IMR-90 (cell line): Measurements from ENCODE around the gene WDCP. TPM values are rescaled to one million over a fixed set of nuclear protein-coding genes. Genes with fewer than 3 reads are reported as not detected.

Experiments
- ATAC-seq: fragments of 200-7000 bp; cut with Tn5 transposase; 2 replicates; pipeline ENCODE4 v1.9.1; 2020; ENCODE audit warnings: low read depth, mild to moderate bottlenecking, moderate library complexity
- BruUV-seq: library from RNA; stranded (reverse); fragments of 400-500 nt; replicated peaks from 2 replicates; lab custom pipeline; 2021; lab: Mats Ljungman, UMichigan
- CTCF ChIA-PET: fragments of 300-600 bp; formaldehyde crosslinking; extraction: SDS; loops from one replicate; lab custom pipeline; 2021; ENCODE audit warnings: antibody characterized with exemption; lab: Yijun Ruan, JAX
- POLR2A ChIA-PET: fragments of 300-600 bp; sonication (Branson Sonifier 250); formaldehyde crosslinking; loops from one replicate; lab custom pipeline; 2022; ENCODE audit warnings: antibody characterized with exemption; ENCODE audit not compliant: unreplicated experiment; lab: Charles Lee
- DNase-seq: peaks from one replicate; pipeline ENCODE4 v3.0.0; 2013
- H2AFZ ChIP-seq: replicated peaks from 2 replicates; pipeline ENCODE3; 2013; ENCODE audit warnings: low read length, mild to moderate bottlenecking; ENCODE audit not compliant: poor library complexity
- H2AK5ac ChIP-seq: 2 replicates; pipeline ENCODE4 v1.6.1; 2013; ENCODE audit warnings: low read depth, low read length, inconsistent platforms
- H2AK9ac ChIP-seq: replicated peaks from 2 replicates; pipeline ENCODE3; 2013; ENCODE audit warnings: mild to moderate bottlenecking, low read depth, low read length, moderate library complexity; ENCODE audit not compliant: poor library complexity
- H2BK120ac ChIP-seq: 2 replicates; pipeline ENCODE4 v1.6.1; 2013; ENCODE audit warnings: low read depth, low read length, inconsistent platforms
- H2BK15ac ChIP-seq: 3 replicates; pipeline ENCODE4 v1.6.1; 2013; ENCODE audit warnings: low read depth, low read length, inconsistent platforms
- H2BK20ac ChIP-seq: 2 replicates; pipeline ENCODE4 v1.6.1; 2013; ENCODE audit warnings: low read depth, mild to moderate bottlenecking, inconsistent platforms, low read length, moderate library complexity
- H2BK5ac ChIP-seq: 2 replicates; pipeline ENCODE4 v1.6.1; 2013; ENCODE audit warnings: mild to moderate bottlenecking, low read depth, low read length, inconsistent platforms; ENCODE audit not compliant: poor library complexity, severe bottlenecking
- H3K14ac ChIP-seq: replicated peaks from 2 replicates; pipeline ENCODE4 v1.6.1; 2013; ENCODE audit warnings: low read depth, low read length, inconsistent platforms
- H3K18ac ChIP-seq: 2 replicates; pipeline ENCODE4 v1.6.1; 2013; ENCODE audit warnings: low read depth, low read length, control low read depth
- H3K23ac ChIP-seq: 2 replicates; pipeline ENCODE4 v1.6.1; 2013; ENCODE audit warnings: low read depth, low read length, inconsistent platforms
- H3K27ac ChIP-seq: 2 replicates; pipeline ENCODE4 v1.5.1; 2013; ENCODE audit warnings: mild to moderate bottlenecking, control low read depth, low read length; ENCODE audit not compliant: insufficient read depth
- H3K27me3 ChIP-seq: 2 replicates; pipeline ENCODE4 v1.6.1; 2013; ENCODE audit warnings: low read length; ENCODE audit not compliant: control insufficient read depth, insufficient read depth
- H3K36me3 ChIP-seq: 2 replicates; pipeline ENCODE4 v1.6.1; 2013; ENCODE audit warnings: low read length, mixed read lengths; ENCODE audit not compliant: control insufficient read depth, insufficient read depth
- H3K4ac ChIP-seq: 2 replicates; pipeline ENCODE4 v1.6.1; 2013; ENCODE audit warnings: low read depth, low read length, inconsistent platforms
- H3K4me1 ChIP-seq: 2 replicates; pipeline ENCODE4 v1.6.1; 2013; ENCODE audit warnings: low read length, mixed read lengths; ENCODE audit not compliant: control insufficient read depth, insufficient read depth
- H3K4me2 ChIP-seq: 2 replicates; pipeline ENCODE4 v1.6.1; 2013; ENCODE audit warnings: low read depth, mild to moderate bottlenecking, control low read depth, low read length, moderate library complexity
- H3K4me3 ChIP-seq: 2 replicates; pipeline ENCODE4 v1.5.1; 2013; ENCODE audit warnings: low read depth, mild to moderate bottlenecking, control low read depth, low read length, moderate library complexity; ENCODE audit not compliant: insufficient read depth
- H3K56ac ChIP-seq: 2 replicates; pipeline ENCODE4 v1.6.1; 2013; ENCODE audit warnings: low read length, inconsistent platforms; ENCODE audit not compliant: insufficient read depth; ENCODE audit errors: extremely low read depth
- H3K79me1 ChIP-seq, 2 experiments: 2 replicates each; pipeline ENCODE4 v1.6.1; 2013; ENCODE audit warnings: low read length in 2 of 2, inconsistent platforms in 1 of 2, low read depth in 1 of 2
- H3K9ac ChIP-seq: 2 replicates; pipeline ENCODE4 v1.6.1; 2013; ENCODE audit warnings: low read depth, low read length, control low read depth
- H3K9me1 ChIP-seq: 2 replicates; pipeline ENCODE4 v1.6.1; 2013; ENCODE audit warnings: low read length, inconsistent platforms; ENCODE audit not compliant: insufficient read depth
- H3K9me3 ChIP-seq: 2 replicates; pipeline ENCODE4 v1.6.1; 2013; ENCODE audit warnings: low read length; ENCODE audit not compliant: control insufficient read depth, insufficient read depth
- H4K20me1 ChIP-seq: 2 replicates; pipeline ENCODE4 v1.6.1; 2013; ENCODE audit warnings: low read length, inconsistent platforms; ENCODE audit not compliant: insufficient read depth
- H4K5ac ChIP-seq: 2 replicates; pipeline ENCODE4 v1.6.1; 2013; ENCODE audit warnings: mild to moderate bottlenecking, low read depth, low read length, control low read depth
- H4K8ac ChIP-seq, 2 experiments: 2 replicates each; pipeline ENCODE4 v1.6.1; 2013; ENCODE audit warnings: low read depth in 2 of 2, low read length in 2 of 2, control low read depth in 1 of 2, inconsistent platforms in 1 of 2
- H4K91ac ChIP-seq: 2 replicates; pipeline ENCODE4 v1.6.1; 2013; ENCODE audit warnings: low read depth, low read length, inconsistent platforms; ENCODE audit not compliant: insufficient read depth
- BHLHE40 ChIP-seq: fragments of 150-350 bp; IDR thresholded peaks from 2 replicates; pipeline ENCODE4 v1.6.1; 2016; ENCODE audit warnings: mild to moderate bottlenecking, low read depth, low read length
- CEBPB ChIP-seq: IDR thresholded peaks from 2 replicates; pipeline ENCODE4 v1.6.1; 2012; ENCODE audit warnings: low read depth, low read length, improper control_type of control experiment
- CHD1 ChIP-seq: IDR thresholded peaks from 2 replicates; pipeline ENCODE4 v1.6.1; 2012; ENCODE audit warnings: low read depth, low read length, improper control_type of control experiment
- ELK1 ChIP-seq: fragments of 150-350 bp; IDR thresholded peaks from 2 replicates; pipeline ENCODE4 v1.6.1; 2016; ENCODE audit warnings: low read depth, mild to moderate bottlenecking, low read length, moderate library complexity, borderline replicate concordance
- FOS ChIP-seq: fragments of 150-350 bp; IDR thresholded peaks from 2 replicates; pipeline ENCODE4 v1.6.1; 2016; ENCODE audit warnings: low read depth, low read length
- MAFK ChIP-seq: IDR thresholded peaks from 2 replicates; pipeline ENCODE4 v1.6.1; 2012; ENCODE audit warnings: low read depth, low read length, improper control_type of control experiment
- MAZ ChIP-seq: IDR thresholded peaks from 2 replicates; pipeline ENCODE4 v1.6.1; 2012; ENCODE audit warnings: low read depth, mild to moderate bottlenecking, low read length, improper control_type of control experiment, moderate library complexity, borderline replicate concordance
- MXI1 ChIP-seq: IDR thresholded peaks from 2 replicates; pipeline ENCODE4 v1.6.1; 2012; ENCODE audit warnings: low read depth, mild to moderate bottlenecking, low read length, moderate library complexity, borderline replicate concordance
- NFE2L2 ChIP-seq: fragments of 150-350 bp; IDR thresholded peaks from 2 replicates; pipeline ENCODE4 v1.6.1; 2016; ENCODE audit warnings: low read depth, mild to moderate bottlenecking, low read length
- POLR2A ChIP-seq: IDR thresholded peaks from 2 replicates; pipeline ENCODE4 v1.6.1; 2012; ENCODE audit warnings: mild to moderate bottlenecking, low read depth, low read length
- RAD21 ChIP-seq: IDR thresholded peaks from 2 replicates; pipeline ENCODE4 v1.6.1; 2012; ENCODE audit warnings: low read length, improper control_type of control experiment
- RCOR1 ChIP-seq: IDR thresholded peaks from 2 replicates; pipeline ENCODE4 v1.6.1; 2012; ENCODE audit warnings: mild to moderate bottlenecking, low read length, improper control_type of control experiment; ENCODE audit not compliant: insufficient replicate concordance
- RFX5 ChIP-seq: IDR thresholded peaks from 2 replicates; pipeline ENCODE4 v1.8.0; 2012; ENCODE audit warnings: low read depth, mild to moderate bottlenecking, low read length, moderate library complexity
- SMC3 ChIP-seq: fragments of 150-350 bp; IDR thresholded peaks from 2 replicates; pipeline ENCODE4 v1.6.1; 2016; ENCODE audit warnings: low read depth, mild to moderate bottlenecking, antibody characterized with exemption, low read length, moderate library complexity
- USF2 ChIP-seq: fragments of 150-350 bp; IDR thresholded peaks from 2 replicates; pipeline ENCODE4 v1.6.1; 2017; ENCODE audit warnings: mild to moderate bottlenecking, antibody characterized with exemption, low read length, low read depth
- WGBS, 2 experiments: methylation state at CpG; one replicate each; pipeline versions ENCODE4 v1.1.5 to v1.1.7; 2013; ENCODE audit warnings: missing lambda C conversion rate in 2 of 2; ENCODE audit not compliant: insufficient read length in 1 of 2; ENCODE audit errors: extremely low coverage in 2 of 2; 5-methylcytosine and 5-hydroxymethylcytosine counted together
- dilution Hi-C: fragments of 300-500 bp; cut with HindIII; formaldehyde crosslinking; loops from one replicate; pipeline ENCODE4 v1.14.3; 2018; ENCODE audit warnings: low sequenced_read_pairs; ENCODE audit not compliant: unreplicated experiment
- in situ Hi-C: fragments of 300-500 bp; cut with MboI; formaldehyde crosslinking; loops from 3 replicates; pipeline ENCODE4 v1.14.3; 2019; ENCODE audit warnings: low sequenced_read_pairs, inconsistent platforms, mixed read lengths
- intact Hi-C: fragments of 100-400 bp; cut with micrococcal nuclease; formaldehyde crosslinking; loops from 2 replicates; pipeline ENCODE4 v1.10.0; 2022
- polyA plus RNA-seq, 3 experiments: library from polyadenylated mRNA; depleted of rRNA; stranded (reverse); fragments of >200 nt; gene quantifications; 2 replicates each; pipeline ENCODE4 v1.2.3, GENCODE V29; 2012; ENCODE audit warnings: low replicate concordance in 1 of 3
- total RNA-seq: library from RNA; depleted of rRNA; stranded (reverse); fragments of >200 nt; gene quantifications from 2 replicates; pipeline ENCODE4 v1.2.3, GENCODE V29; 2012
- TF ChIP-seq, protein P1 (sequence below): conservative IDR thresholded peaks from 2 replicates; pipeline ENCODE4 v1.5.1; 2012; ENCODE audit warnings: mild to moderate bottlenecking, low read depth, low read length, improper control_type of control experiment

WDCP gene
- total and polyA plus RNA-seq, 2 of the 4 experiments (the other 2 are of a cell fraction): 6.8 to 18.6 TPM

- intact Hi-C loops (no loop called here), in situ Hi-C loops (no loop called here), dilution Hi-C loops (no loop called here)
- Histone ChIP-seq H4K8ac (no peak overlapping the region), H3K4me3 (no peak overlapping the region), H3K27me3 (no peaks in the 10 kb centered on the region), H3K4ac (no peak overlapping the region), H2BK120ac (no peak overlapping the region), H4K5ac (no peak overlapping the region), H3K9me3 (no peaks in the 10 kb centered on the region), H3K4me2 (no peak overlapping the region), H3K14ac (no peak overlapping the region), H3K27ac (no peak overlapping the region), H2BK5ac (no peak overlapping the region), H3K36me3 (peaks cover 6% of the 10 kb centered on the region), H3K79me1 (peaks cover 0 to 10% of the 10 kb centered on the region in 2 experiments; a peak in 1 of 4 replicates), H2BK15ac (no peak overlapping the region), H4K20me1 (no peaks in the 10 kb centered on the region), H2AK5ac (no peak overlapping the region), H3K9me1 (peaks cover 4% of the 10 kb centered on the region; the same call in 1 of the 2 replicates), H2AK9ac (no peak overlapping the region), H3K18ac (no peak overlapping the region), H3K23ac (no peak overlapping the region), H2BK20ac (no peak overlapping the region), H3K4me1 (no peaks in the 10 kb centered on the region), H3K56ac (no peak overlapping the region), H2AFZ (no peak overlapping the region), H3K9ac (no peak overlapping the region), H4K91ac (no peak overlapping the region)
- no peak for ATAC-seq
- TF ChIP-seq BHLHE40 (no peak), USF2 (no peak), POLR2A (no peak), FOS (no peak), CEBPB (no peak), ELK1 (no peak), RCOR1 (no peak), RFX5 (no peak), NFE2L2 (no peak), CHD1 (no peak), SMC3 (no peak), MAFK (no peak), RAD21 (no peak), MAZ (no peak), MXI1 (no peak)
- TF ChIP-seq, protein P1, sequence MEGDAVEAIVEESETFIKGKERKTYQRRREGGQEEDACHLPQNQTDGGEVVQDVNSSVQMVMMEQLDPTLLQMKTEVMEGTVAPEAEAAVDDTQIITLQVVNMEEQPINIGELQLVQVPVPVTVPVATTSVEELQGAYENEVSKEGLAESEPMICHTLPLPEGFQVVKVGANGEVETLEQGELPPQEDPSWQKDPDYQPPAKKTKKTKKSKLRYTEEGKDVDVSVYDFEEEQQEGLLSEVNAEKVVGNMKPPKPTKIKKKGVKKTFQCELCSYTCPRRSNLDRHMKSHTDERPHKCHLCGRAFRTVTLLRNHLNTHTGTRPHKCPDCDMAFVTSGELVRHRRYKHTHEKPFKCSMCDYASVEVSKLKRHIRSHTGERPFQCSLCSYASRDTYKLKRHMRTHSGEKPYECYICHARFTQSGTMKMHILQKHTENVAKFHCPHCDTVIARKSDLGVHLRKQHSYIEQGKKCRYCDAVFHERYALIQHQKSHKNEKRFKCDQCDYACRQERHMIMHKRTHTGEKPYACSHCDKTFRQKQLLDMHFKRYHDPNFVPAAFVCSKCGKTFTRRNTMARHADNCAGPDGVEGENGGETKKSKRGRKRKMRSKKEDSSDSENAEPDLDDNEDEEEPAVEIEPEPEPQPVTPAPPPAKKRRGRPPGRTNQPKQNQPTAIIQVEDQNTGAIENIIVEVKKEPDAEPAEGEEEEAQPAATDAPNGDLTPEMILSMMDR: no peak
- ChIA-PET CTCF (no interaction called here), POLR2A (no interaction called here)
- no CpG with 5 or more reads among the region's 1 CpG for WGBS, 2 experiments
- BruUV-seq: no TSS peak
- no peak for DNase-seq
These were observed 54.3 kb downstream of the WDCP start for GRCh38 chr2:23992931-23993330.
